Measurements from ENCODE around the gene LRRC3. TPM values are rescaled to one million over a fixed set of nuclear protein-coding genes. Genes with fewer than 3 reads are reported as not detected.
A peak's percentile ranks its signal among the peaks of the same experiment; 100 is the strongest.

Gene LRRC3
- total and polyA plus RNA-seq, 4 donors = 0.63 to 5.3 (median 1.5) TPM

DNA sequence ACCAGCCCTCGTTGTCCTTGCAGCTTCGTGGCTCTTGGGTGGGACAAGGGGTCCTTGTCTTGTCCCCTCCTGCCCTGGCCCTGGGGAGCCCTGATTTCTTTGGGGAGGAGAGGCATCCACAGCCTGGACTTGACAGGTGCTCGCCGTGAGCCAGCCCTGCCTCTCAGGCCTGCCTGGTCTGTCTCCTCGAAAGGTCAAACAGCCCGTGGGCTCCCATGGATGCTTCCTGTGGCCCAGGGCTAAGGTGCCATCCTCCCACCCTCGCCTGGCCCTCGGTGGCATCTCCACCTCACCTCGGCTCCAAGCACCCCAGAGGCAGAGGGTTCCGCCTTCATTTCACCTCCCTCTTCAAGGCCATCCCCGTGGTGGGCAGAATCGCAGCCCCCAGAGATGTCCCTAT, 9.0 kb downstream of the LRRC3 start:
- no peaks in the 10 kb centered on the region for H3K9me3 ChIP-seq (ENCODE audit: control insufficient read depth, low read length)
- H3K36me3 ChIP-seq (ENCODE audit: control insufficient read depth in 1 of 2, insufficient read depth in 2 of 2, low read length in 1 of 2) = no peaks in the 10 kb centered on the region
- intact Hi-C loops (cut with DNase I) = no loop called here
- H3K4me3 ChIP-seq (ENCODE audit: low read length in 2 of 2) = no peak overlapping the region
- DNase-seq = no peak
- whole genome bisulfite sequencing, 2 donors = 93 to 94% methylated on average over 12 of the region's 12 CpGs
- no peak overlapping the region for H3K27ac ChIP-seq (ENCODE audit: low read depth in 1 of 2, low read length in 2 of 2)
- no peaks in the 10 kb centered on the region for H3K4me1 ChIP-seq (ENCODE audit: control insufficient read depth in 1 of 2, insufficient read depth in 2 of 2, low read length in 2 of 2)
- ATAC-seq (ENCODE audit: low FRiP score) = no peak
- H3K27me3 ChIP-seq (ENCODE audit: control insufficient read depth in 1 of 2, insufficient read depth in 2 of 2, low read length in 1 of 2) = no peaks in the 10 kb centered on the region

DNA sequence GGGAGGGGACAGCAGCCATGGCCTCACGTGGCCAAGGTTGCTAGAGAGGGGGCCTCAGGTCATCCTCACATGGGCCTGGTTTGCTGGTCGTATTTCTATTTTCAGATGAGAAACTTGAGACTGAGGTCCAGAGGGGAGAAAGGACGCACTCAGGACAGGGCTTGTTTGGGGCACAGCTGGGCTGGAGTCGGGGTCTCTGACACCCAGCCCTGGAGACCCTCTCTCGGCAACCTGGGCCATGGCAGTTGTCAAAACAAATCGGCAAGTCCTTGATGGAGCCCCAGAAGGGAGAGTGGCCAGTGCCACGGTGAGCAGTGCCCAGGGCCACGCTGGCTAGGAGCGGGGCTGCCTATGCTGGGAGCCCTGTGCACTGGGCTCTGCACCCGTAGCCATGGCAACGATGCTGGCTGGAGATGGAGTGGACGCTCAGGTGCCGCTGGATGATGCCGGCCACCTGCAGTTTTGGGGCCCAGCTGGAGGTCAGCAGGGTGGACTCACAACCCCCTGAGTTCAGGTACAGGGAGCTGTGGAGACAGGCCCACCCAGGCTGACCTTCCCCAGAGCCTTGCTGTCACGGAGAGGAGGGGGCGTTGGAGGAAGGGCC, 11.1 kb downstream of the LRRC3 start:
- intact Hi-C loops (cut with DNase I) = no loop called here
- no peaks in the 10 kb centered on the region for H3K4me1 ChIP-seq (ENCODE audit: control insufficient read depth in 1 of 2, insufficient read depth in 2 of 2, low read length in 2 of 2)
- H3K4me3 ChIP-seq (ENCODE audit: low read length in 2 of 2) = no peak overlapping the region
- H3K27me3 ChIP-seq (ENCODE audit: control insufficient read depth in 1 of 2, insufficient read depth in 2 of 2, low read length in 1 of 2) = no peaks in the 10 kb centered on the region
- WGBS, 2 donors = 91 to 92% methylated on average over 16 of the region's 16 CpGs
- ATAC-seq (ENCODE audit: low FRiP score) = no peak
- no peaks in the 10 kb centered on the region for H3K36me3 ChIP-seq (ENCODE audit: control insufficient read depth in 1 of 2, insufficient read depth in 2 of 2, low read length in 1 of 2)
- H3K9me3 ChIP-seq (ENCODE audit: control insufficient read depth, low read length) = no peaks in the 10 kb centered on the region
- no peak for DNase-seq
- no peak overlapping the region for H3K27ac ChIP-seq (ENCODE audit: low read depth in 1 of 2, low read length in 2 of 2)

DNA sequence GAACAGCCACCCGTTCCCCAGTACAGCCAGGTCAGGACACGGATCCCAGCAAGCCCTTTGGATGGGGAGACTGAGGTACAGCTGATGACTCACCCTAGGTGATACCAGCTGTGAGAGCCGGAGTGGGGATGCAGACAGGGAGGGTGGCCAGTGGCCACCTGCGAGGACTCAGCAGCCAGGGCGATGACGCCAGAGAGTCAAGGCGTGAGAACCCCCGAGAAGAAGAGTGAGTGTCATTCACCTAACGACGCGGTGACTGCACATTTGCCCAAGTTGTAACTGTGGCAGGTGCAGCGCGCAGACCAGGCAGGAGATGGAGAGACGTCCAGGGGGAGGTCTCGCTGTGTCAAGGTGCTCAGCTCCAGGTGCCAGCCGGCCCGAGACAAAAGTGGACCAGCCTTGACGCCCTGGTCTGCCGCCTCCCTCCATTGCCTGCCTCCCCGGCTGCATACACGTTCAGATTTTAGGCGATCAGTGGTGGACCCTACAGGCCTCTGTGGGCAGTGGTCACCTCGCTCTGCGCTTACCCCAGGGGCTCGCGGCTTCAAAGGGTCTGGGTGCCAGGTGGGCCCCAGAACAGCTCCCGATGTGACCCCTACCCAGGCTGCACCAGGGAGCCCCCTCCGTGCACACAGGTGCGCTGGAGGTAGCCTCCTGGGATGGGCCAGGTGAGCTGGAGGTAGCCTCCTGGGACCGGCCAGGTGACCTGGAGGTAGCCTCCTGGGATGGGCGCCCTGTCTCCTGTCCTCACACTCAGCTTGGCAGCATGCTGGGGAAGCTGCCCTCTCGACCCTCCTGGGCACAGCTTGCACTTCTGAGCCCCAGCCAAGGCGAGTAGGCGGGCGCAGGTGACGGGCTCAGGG, 11.9 kb downstream of the LRRC3 start:
- no peaks in the 10 kb centered on the region for H3K27me3 ChIP-seq (ENCODE audit: control insufficient read depth in 1 of 2, insufficient read depth in 2 of 2, low read length in 1 of 2)
- no peaks in the 10 kb centered on the region for H3K36me3 ChIP-seq (ENCODE audit: control insufficient read depth in 1 of 2, insufficient read depth in 2 of 2, low read length in 1 of 2)
- WGBS, 2 donors = 95 to 96% methylated on average over 36 of the region's 36 CpGs
- no peaks in the 10 kb centered on the region for H3K9me3 ChIP-seq (ENCODE audit: control insufficient read depth, low read length)
- ATAC-seq (ENCODE audit: low FRiP score) (peak; percentile 11), DNase-seq (no peak)
- no peak overlapping the region for H3K4me3 ChIP-seq (ENCODE audit: low read length in 2 of 2)
- H3K4me1 ChIP-seq (ENCODE audit: control insufficient read depth in 1 of 2, insufficient read depth in 2 of 2, low read length in 2 of 2) = no peaks in the 10 kb centered on the region
- intact Hi-C loops (cut with DNase I) = no loop called here
- H3K27ac ChIP-seq (ENCODE audit: low read depth in 1 of 2, low read length in 2 of 2) = no peak overlapping the region

DNA sequence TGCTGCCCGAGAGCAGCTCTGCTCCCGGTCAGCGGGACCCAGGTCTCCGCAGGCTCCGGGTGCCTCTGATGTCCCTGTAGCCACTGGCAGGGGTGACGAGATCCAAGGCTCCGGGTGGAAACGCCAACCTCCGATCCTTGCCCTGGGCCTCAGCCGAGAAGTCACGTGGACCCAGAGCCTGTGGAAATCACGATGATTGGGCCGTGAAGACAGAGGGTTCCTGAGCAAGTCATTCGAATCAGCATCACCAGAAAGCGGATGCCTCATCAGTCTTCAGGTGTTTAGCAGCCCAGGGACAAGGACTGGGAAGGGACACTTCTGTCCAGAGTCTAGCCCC, 12.5 kb downstream of the LRRC3 start:
- Histone ChIP-seq H3K36me3 (ENCODE audit: control insufficient read depth in 1 of 2, insufficient read depth in 2 of 2, low read length in 1 of 2) (no peaks in the 10 kb centered on the region), H3K4me1 (ENCODE audit: control insufficient read depth in 1 of 2, insufficient read depth in 2 of 2, low read length in 2 of 2) (no peaks in the 10 kb centered on the region), H3K27ac (ENCODE audit: low read depth in 1 of 2, low read length in 2 of 2) (no peak overlapping the region), H3K9me3 (ENCODE audit: control insufficient read depth, low read length) (no peaks in the 10 kb centered on the region), H3K4me3 (ENCODE audit: low read length in 2 of 2) (no peak overlapping the region), H3K27me3 (ENCODE audit: control insufficient read depth in 1 of 2, insufficient read depth in 2 of 2, low read length in 1 of 2) (no peaks in the 10 kb centered on the region)
- no peak for DNase-seq
- intact Hi-C loops (cut with DNase I) = no loop called here
- 94 to 96% methylated on average over 15 of the region's 15 CpGs for WGBS, 2 donors
- ATAC-seq (ENCODE audit: low FRiP score) = no peak

DNA sequence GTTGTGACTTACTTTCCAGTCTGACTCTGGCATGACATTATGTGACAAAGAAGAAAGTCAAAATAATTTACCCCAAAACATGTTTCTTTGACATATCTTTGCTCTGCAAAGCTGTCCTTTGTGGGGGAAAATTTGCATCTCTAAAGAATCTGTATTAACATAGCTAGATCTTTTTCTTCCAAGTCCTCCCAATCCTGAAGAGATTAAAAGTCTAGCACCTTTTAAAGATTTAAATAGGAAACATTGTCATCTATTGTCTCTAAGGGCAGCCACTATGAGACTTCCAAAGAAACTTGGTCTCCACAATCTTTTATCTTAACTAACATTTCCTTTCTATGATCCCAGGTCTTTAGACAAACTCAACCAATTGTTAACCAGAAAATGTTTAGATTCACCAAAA, 16.0 kb downstream of the LRRC3 start:
- ATAC-seq (ENCODE audit: low FRiP score) (no peak), DNase-seq (no peak)
- Histone ChIP-seq H3K4me3 (ENCODE audit: low read length in 2 of 2) (no peak overlapping the region), H3K4me1 (ENCODE audit: control insufficient read depth in 1 of 2, insufficient read depth in 2 of 2, low read length in 2 of 2) (no peaks in the 10 kb centered on the region), H3K27ac (ENCODE audit: low read depth in 1 of 2, low read length in 2 of 2) (no peak overlapping the region), H3K27me3 (ENCODE audit: control insufficient read depth in 1 of 2, insufficient read depth in 2 of 2, low read length in 1 of 2) (no peaks in the 10 kb centered on the region), H3K36me3 (ENCODE audit: control insufficient read depth in 1 of 2, insufficient read depth in 2 of 2, low read length in 1 of 2) (no peaks in the 10 kb centered on the region), H3K9me3 (ENCODE audit: control insufficient read depth, low read length) (no peaks in the 10 kb centered on the region)
- intact Hi-C loops (cut with DNase I) = no loop called here

DNA sequence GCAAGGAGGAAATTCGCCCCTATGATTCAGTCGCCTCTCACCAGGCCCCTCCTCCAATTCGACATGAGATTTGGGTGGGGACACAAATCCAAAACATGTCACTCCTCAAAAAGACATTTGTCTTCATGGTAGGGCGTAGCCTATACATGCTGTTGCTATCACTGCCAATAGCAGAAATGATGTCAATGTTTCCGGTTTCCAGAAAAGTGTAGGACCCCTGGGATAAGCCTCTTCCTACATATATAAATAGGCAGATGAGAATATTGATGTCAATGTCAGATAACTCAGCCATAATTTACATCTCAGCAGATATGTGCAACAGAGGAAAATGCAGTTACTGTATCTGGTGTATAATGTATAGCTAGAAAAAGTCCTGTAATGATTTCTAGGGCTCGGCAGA, 16.7 kb downstream of the LRRC3 start:
- 89 to 90% methylated on average over 6 of the region's 6 CpGs for WGBS, 2 donors
- DNase-seq = no peak
- H3K36me3 ChIP-seq (ENCODE audit: control insufficient read depth in 1 of 2, insufficient read depth in 2 of 2, low read length in 1 of 2) = no peaks in the 10 kb centered on the region

DNA sequence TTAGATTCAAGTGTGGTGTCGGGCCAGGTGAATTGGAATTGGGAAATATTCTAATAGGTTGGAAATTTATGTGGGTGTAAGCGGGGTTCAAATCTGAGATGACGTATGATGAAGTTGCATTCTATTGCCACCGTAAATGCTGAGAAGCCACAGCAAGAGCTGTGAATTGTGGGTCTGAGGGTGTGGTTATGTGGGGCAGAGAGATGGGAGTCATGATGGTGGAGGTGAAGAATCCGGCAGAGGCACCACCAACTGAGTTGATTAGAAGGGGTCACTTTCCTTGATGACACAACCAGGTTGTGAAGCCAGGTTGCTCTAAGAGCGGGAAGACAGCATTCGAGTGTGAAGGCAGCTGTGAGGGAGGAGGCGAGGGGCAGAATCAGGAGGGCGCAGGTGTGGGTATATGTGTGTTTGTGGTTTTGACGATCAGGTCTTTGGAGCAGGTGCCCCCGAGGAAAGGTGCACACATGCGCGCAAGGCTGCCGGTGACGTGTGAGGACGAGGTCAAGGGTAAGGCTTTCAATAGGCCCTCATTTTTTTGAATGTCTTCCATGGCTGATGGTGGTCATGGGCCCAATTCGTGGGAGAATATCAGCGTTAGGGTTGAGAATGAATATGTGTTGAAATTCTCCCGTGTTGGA, 18.7 kb downstream of the LRRC3 start:
- Histone ChIP-seq H3K4me1 (ENCODE audit: control insufficient read depth in 1 of 2, insufficient read depth in 2 of 2, low read length in 2 of 2) (no peaks in the 10 kb centered on the region), H3K36me3 (ENCODE audit: control insufficient read depth in 1 of 2, insufficient read depth in 2 of 2, low read length in 1 of 2) (no peaks in the 10 kb centered on the region), H3K27ac (ENCODE audit: low read depth in 1 of 2, low read length in 2 of 2) (no peak overlapping the region), H3K9me3 (ENCODE audit: control insufficient read depth, low read length) (no peaks in the 10 kb centered on the region), H3K4me3 (ENCODE audit: low read length in 2 of 2) (no peak overlapping the region), H3K27me3 (ENCODE audit: control insufficient read depth in 1 of 2, insufficient read depth in 2 of 2, low read length in 1 of 2) (no peaks in the 10 kb centered on the region)
- ATAC-seq (ENCODE audit: low FRiP score) = no peak
- peak in 1 of 2 donors; percentile 51 for DNase-seq
- WGBS, 2 donors = 94 to 96% methylated on average over 19 of the region's 19 CpGs
- intact Hi-C loops (cut with DNase I) = no loop called here

More for the DNA sequence above, 16.7 kb downstream of the LRRC3 start:
- intact Hi-C loops (cut with DNase I) = no loop called here
- Histone ChIP-seq H3K4me3 (ENCODE audit: low read length in 2 of 2) (no peak overlapping the region), H3K27ac (ENCODE audit: low read depth in 1 of 2, low read length in 2 of 2) (no peak overlapping the region), H3K4me1 (ENCODE audit: control insufficient read depth in 1 of 2, insufficient read depth in 2 of 2, low read length in 2 of 2) (no peaks in the 10 kb centered on the region), H3K9me3 (ENCODE audit: control insufficient read depth, low read length) (no peaks in the 10 kb centered on the region), H3K27me3 (ENCODE audit: control insufficient read depth in 1 of 2, insufficient read depth in 2 of 2, low read length in 1 of 2) (no peaks in the 10 kb centered on the region)
- ATAC-seq (ENCODE audit: low FRiP score) = no peak

DNA sequence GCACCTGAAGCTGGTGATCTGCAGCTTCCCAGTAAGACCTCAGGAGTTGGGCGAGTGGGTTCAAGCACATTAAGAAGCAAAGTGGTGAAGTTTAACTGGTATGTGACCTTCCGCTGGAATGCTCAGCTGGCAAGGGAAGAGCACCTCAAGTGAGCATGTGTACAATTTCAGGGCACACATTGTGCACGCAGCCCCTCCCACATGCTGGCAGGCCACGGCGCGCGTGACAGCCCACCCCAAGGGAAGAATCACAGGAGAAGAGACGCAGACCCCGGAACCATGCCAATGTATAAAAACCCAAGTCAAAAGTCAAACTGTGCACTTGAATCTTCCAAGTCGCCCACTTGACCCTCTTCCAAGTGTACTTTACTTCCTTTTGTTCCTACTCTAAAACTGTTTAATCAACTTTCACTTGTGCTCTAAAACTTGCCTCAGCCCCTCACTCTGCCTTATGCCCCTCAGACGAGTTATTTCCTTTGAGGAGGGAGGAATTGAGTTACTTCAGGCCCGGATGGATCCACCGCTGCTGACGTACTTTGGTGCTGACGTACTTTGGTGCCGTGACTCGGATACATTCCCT, 20.0 kb downstream of the LRRC3 start:
- DNase-seq (peak in 1 of 2 donors; percentile 30), ATAC-seq (ENCODE audit: low FRiP score) (no peak)
- H3K27ac ChIP-seq (ENCODE audit: low read depth in 1 of 2, low read length in 2 of 2) = no peak overlapping the region
- H3K27me3 ChIP-seq (ENCODE audit: control insufficient read depth in 1 of 2, insufficient read depth in 2 of 2, low read length in 1 of 2) = no peaks in the 10 kb centered on the region
- no peaks in the 10 kb centered on the region for H3K9me3 ChIP-seq (ENCODE audit: control insufficient read depth, low read length)
- H3K36me3 ChIP-seq (ENCODE audit: control insufficient read depth in 1 of 2, insufficient read depth in 2 of 2, low read length in 1 of 2) = no peaks in the 10 kb centered on the region
- 91 to 92% methylated on average over 17 of the region's 17 CpGs for WGBS, 2 donors
- intact Hi-C loops (cut with DNase I) = no loop called here
- H3K4me3 ChIP-seq (ENCODE audit: low read length in 2 of 2) = no peak overlapping the region
- no peaks in the 10 kb centered on the region for H3K4me1 ChIP-seq (ENCODE audit: control insufficient read depth in 1 of 2, insufficient read depth in 2 of 2, low read length in 2 of 2)

Data from aorta (tissue), 5 donors.